GM19351 (cell line): Measurements from ENCODE around the gene AOC1.

ENCODE experiments used
- ATAC-seq: cut with Tn5 transposase; IDR thresholded peaks from one replicate; pipeline ENCODE4 v1.9.1; 2021; ENCODE audit warnings: mild to moderate bottlenecking, moderate library complexity; ENCODE audit not compliant: unreplicated experiment

AOC1 gene

DNA sequence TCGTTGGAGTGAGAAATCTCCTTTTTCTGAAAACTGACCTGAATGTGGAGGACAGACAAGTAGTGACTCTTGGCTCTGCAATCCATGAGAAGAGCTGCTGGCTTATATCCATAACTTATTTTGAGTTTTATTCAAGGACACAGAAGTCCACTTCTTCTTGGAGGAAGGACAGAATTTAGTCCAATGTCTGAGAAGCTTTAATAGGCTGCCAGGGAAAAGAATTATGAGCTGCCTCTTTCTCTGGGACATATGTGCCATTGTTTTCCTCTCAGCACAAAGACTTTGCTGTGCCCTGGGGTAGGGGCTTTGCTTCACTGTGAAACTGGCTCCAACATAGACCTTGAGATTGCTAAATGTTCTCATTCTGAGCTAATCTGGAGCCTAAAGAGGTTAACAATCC, 20.5 kb upstream of the AOC1 start:
- ATAC-seq, result no peak

DNA sequence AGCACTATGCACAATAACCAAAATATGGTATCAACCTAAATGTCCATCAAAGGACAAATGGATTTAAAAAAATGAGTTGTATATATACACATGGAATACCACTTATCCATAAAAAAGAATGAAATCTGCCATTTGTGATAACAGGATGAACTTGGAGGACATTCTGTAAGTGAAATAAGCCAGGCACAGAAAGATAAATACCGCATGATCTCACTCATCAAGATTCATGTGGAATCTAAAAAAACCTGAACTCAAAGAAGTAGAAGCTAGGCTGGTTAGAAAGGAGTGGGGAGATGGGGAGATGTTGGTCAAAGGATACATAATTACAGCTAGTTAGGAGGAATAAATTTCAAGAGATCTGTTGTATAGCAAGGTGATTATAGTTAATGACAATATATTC, 17.3 kb upstream of the AOC1 start:
- ATAC-seq, result no peak

DNA sequence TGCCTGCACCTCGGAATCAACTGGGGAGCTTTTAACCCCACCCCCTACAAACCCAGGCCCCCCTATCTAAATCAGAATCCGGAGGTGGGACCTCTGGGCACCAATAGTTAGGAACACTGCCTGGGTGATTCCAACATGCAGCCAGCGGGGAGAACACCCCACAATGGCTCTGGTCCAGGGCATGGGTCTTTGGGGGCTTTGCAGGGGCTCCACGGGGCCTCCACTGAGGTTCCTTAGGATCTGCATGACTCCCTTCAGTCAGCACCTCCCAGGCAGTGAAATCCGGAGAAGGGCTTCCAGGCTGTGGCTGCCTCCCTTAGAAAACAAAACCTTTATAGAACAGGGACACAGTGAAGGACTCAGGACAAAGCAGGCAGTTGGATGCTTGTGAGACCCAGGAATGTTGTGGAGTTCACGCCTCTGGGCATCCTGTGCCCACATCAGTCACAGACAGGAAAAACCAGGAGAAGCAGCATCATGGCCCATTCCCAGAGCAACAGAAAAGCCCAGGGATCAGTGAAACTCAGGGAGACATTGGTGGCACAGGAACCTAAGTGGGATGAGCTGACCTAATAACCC, 16.5 kb upstream of the AOC1 start:
- no peak for ATAC-seq

DNA sequence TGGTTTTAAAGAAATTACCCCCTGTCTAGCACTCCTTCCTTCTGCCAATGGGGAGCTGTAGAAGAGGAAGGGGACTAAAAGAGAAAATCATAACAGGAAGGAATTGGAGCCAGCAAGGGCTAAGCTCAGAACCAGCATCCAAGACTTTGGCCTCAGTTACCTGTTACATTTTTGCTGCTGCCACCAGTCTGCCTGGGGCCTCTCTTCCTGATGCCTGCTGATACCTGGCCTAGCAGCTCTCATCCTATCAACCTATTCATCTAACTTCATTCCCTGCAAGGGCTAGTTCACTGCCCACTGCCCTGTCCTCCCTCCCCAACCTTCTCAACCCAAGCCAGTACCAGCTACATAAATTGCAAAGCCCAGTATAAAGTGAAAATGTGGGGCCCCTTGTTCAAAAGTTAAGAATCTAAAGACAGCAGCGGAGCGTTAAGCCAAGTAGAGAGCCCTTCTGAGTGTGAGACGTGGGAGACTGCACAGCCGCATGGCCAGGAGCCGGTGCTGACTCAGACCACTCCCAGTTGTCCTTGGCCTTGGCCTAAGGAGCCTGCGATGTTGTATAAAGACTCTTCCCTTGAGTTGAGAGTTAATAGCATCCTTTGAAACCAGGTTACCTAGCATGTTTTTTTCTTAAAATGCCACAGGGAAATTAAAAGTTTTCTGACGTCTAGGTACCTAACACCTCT, 13.2 kb upstream of the AOC1 start:
- no peak for ATAC-seq

DNA sequence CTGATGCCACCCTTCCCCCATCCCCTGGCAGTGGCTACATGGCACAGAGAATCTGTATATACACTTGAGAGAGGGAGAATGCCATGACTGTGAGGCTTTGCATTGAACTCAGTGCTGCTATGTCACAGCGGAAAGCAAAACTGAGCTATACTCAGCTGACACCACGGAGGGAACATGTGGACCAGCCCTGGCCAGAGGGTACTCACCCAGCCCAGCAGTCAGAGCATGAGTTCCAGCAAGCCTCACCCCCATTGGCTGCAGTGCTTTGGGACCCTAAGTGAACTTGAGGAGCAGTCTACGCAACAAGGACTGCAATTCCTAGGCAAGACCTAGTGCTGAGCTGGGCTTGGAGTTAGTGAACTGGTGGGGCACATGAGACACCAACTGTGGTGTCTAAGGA, 10.3 kb upstream of the AOC1 start:
- no peak for ATAC-seq

DNA sequence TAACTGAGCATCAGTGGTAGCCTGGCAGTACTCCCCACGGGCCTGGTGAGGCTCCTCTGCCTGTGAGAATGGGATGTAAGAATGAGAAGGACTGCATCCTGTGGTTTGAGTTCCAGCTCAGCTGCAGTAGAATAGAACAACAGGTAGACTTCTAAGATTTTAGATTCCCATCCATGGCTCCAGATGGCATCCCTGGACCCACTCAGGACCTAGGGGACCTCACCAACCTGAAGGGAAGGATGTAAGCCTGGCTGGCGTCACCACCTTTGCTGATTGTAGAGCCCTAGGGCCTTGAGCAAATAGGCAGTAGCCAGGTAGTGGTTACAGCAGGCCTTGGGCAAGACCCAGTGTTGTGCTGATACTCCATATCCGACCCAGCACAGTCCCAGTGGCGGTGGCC, 9.6 kb upstream of the AOC1 start:
- ATAC-seq, result no peak

DNA sequence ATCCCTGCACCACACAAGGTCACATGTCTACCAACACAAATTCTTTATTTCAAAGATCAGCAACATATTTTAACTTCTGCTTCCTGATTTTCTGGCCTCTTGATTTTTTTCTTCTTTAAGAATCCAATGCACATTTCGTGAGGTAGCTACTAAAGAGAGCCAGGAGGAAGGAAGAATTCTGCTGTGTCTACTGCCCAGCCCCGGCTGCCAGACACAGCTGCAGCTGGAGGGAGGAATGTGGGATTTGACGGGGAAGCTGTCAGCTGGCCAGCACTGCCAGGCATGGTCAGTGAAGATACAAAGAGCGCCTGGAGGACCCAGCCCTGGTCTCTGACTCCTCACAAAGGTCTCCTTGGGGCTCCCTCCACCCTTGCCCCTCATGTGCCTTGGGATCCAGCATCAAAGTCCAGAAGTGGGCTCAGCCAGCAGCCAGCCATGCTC, 6.9 kb upstream of the AOC1 start:
- ATAC-seq, result no peak

DNA sequence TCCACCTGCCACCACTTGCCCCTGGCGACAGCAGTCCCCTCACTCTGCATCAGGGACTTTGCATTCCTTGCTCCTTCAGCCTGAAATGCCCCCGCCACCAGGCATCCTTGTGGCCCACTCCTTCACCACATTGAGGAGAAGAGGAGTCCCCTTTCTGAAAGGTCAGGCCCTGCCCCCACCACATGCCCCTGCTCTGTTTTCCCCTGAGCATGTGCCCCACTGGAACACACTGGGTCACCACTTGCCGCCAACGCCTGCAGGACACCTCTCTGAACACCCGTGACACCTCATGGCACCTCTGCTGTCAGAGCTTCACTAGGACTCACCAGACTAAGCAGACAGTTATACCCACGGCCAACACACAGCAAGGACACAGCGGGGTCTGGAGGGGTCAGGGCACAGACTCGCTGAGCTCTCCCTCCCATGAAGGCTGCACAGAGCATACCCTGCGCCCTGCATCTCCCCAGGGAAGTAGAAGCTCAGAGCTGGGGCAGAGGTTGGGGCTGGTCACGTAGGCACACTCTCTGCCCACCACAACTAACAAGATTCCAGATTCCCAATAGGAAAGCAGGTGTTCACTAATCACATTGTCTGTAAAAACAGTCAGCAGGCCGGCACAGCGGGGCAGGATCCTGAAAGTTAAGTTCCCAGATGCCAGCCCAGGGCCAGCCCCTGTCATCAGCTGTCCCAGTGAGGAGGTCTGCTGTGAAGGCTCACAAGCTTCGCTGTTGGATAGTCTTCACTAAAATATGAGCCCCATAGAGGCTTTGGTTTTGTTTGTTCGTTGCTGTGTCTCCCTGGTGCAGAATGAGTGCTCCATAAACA, 5.8 kb upstream of the AOC1 start:
- no peak for ATAC-seq

DNA sequence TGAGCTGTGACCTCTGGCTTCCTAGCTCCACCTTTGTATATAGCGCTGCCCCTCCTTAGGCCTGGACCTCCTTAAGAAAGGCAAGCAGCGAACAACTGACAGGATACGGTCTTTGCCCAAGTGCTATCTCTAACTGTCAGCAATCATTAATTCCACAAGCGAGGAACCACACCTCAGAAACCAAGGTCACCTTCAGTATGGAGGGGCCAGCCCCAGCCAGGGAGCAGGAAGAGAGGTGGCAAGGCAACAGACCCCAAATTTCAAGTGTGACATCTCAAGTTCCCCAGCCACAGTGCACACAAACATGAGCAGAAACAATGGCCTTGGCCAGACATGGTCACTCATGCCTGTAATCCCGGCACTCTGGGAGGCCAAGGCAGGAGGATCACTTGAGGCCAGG, 4.8 kb upstream of the AOC1 start:
- ATAC-seq, result no peak

DNA sequence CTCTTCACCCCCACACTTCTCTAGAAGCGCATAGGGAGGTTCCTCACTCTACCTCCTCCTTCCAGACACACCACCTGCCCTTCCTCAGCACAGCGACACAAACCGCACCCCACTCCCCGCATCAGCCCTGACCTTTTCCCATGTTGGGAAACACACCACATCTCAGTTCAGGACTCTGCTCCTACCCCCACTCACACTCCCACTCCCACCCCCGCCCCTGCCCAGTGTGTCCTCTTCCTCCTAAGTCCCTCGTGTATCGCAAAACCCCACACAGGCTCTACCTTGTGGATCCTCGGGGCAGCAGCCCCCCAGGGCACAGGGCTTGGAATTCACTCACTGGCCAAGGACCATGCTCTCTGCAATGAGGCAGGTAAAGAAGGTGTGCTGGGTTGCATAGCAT, 4.2 kb upstream of the AOC1 start:
- no peak for ATAC-seq

DNA sequence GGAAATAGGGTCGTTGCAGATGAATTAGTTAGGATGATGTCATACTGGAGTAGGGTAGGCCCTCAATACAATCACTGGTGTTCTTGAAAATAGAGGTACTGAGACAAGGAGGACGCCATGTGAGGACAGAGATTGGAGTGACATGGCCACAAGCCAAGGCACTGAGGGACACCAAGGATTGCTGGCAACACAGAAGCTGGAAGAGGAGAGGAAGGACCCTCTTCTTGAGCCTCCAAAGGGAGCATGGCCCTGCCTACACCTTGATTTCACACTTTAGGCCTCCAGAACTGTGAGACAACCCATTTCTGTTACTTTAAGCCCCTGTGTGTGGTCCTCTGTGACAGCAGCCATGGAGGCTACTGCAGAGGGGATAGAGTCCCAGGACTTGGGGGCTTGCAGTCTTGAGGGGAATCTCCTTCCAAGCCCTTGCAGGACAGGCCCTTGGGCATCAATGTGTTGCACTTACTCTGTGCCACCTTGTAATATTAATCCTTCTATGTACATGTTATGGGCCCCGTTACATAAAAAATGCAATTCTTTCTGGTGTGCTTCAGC, 3.7 kb upstream of the AOC1 start:
- no peak for ATAC-seq

DNA sequence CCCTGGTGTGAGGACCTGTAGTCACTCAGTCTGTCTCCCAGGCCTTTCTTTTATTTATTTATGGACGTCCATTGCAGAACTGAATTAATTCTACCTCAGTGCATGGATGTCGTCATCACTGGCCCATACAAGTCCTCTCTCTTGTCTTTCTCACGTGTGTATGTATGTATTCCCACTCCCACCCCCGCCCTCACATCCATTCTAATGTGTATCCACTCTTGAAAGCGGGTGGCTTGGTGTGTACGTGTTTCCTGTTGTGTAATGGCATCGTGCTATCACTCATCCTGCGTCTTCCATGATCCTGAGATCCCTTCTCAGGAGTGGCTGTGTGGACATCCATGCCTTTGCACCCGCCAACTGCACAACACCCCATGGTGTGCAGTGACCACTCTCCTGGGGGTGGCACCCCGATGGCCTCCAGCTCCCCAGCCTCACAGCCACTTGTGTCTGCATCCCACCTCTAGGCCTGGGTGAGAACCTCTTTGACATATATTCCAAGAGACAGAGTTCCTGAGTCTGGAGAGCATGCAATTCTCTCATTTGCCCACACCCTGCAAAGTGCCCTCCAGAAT, 3.0 kb upstream of the AOC1 start:
- ATAC-seq, result no peak

DNA sequence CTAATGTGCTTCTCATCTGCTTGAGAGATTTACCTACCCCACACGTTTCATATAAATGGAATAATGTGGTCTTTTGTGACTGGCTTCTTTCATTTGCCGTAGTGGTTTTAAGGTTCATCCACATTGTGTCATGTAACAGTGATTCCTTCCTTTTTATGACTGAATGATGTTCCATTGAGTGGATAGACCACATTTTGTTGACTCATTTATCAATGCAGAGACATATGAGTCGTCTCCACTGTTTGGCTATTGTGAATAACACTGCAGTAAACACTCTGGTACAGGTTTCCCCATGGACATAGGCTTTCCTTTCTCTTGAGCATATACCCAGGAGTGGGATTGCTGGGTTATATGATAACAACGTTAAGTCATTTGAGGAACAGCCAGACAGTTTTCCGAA, 2.0 kb upstream of the AOC1 start:
- no peak for ATAC-seq

DNA sequence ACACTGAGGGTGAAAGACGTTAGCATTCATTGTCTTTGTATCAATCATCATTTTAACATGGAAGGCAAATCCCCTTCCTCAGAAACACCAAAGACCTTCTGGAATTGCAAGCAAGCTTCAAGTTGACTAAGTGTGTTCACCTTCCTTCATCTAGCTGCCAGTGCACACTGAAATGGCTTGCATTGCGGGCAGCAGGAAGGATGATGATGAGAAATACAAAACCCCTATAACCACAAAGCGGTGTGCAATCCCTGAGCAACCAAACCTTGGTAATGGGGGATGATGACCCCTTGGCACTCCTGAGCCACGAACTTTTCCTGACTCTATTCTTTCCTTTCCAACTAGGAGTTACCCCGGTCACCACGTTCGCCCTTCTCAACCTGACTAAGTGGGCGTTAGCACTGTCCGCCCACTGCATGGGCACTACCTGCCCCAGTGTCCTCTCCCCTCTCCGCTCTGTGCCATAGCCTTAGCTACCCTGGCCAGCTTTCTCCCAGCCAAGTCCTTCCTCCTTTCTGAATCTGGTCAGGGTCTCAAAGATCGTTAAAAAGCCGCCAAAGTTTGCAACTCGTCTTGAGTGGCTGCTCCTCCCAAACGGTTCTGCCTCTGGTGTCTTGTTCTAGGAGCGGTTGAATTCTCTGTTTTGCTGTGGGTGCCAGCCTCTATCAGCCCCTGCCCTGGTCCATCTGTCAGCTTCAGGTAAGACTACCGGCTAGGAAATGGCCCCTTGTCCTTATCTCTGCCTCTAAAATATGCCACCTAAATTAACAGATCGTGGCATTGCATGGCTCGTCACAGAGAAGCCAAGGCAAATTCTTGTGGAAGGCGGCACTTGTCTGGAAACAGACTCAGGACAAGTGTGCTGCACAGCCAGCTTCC, 586 bp upstream of the AOC1 start:
- no peak for ATAC-seq

DNA sequence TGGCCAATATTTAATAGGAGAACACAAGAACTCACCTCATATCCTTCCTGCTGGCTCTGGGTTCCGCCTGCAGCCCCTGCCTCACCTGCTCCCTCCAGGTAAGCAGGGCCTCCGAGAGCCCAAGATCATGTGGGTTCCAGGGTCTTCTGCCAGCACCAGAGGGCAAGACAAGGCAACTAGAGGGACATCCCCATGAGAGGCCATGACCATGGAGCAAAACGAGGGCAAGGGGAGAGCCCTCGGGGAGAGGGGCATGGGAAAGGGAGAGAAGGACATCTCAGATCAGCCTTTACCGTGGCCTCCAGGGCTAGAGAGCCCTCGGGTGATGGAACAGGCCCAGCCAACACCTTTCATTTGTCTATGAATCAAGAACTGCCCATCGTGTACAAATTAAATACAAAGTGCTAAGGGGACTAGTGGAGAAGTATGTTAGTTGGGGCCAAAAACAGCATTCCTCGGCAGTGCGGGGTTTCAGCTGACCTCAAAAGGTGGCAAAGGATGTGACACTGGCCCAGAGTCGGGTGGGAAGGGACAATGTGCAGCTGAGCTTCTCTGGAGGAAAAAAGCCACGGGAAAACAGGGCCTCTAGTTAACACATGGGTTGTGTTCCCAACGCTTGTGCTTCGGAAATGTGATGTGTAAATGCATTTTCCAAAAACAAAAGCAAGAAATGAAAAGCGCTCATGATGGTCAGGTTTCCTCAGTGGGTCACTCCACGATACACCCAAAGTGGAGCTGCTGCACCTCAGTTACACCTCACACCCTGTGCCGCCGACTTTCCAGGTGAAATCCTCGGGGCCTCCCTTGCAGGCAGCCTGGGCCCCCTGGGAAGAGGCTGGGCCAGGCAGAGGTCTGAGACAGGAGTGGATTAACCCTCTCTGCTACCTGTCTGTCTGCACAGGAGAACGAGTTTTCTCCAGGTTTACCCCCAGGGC, 2.0 kb downstream of the AOC1 start:
- no peak for ATAC-seq

DNA sequence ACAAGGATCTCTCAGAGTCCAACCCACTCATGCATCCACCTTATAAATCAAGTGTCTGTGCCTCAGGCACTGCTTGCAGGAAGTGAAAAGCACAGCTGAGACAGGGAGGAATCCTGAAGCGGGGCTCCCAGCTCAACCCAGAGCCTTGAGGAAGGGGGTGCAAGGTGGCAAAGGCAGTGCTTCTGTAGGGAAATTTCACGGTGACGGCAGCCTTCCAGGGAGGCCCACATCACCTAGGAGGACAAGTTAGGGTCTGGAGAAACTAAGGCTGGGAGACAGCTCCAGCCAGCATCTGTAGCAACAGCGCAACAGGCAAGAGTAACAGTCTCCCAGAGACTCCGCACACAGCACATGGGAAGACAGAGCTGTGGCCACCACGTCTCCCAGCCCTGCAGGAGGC, 2.7 kb downstream of the AOC1 start:
- no peak for ATAC-seq

DNA sequence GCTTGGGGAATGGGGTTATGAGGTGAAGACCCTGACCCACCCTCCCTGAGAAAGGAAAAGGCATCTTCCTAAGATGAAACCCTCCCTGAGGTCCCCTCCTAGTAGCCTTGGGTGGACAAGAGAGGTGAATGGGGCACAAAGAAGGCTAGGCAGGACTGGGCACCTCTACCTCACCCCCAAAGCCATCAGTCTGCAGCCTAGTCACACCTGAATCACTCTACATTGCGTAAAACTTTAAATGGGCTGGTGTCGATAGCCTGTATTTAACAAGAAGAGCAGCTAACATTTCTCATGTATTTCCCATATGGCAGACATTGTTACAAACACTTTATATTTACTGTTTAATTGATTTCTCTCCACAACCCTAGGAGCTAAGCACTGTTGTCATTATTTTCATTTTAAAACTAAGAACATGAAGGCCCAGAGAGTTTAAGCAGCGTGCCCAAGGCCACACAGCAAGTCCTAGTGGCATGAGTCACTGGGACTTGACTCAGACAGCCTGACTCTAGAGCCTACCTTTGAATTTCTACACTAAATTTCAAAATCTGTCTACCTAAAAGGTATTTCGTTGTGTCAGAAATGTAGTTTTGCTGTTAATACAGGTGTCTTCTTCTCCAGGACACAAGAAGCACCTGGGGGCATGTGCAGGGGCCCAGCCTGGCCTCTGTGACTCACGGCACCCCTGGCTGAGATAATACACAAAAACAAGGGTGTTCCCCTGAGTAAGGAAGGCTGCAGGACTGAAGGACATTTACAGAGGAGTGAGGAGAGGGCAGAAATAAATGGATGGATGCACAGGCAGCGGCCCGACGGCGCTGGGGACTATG, 3.4 kb downstream of the AOC1 start:
- ATAC-seq, result no peak
